Measurements from ENCODE around the gene GGT6.

The GGT6 gene

GRCh38 chr17:4536742-4537411, 23.5 kb downstream of the GGT6 start:
- no peak for ATAC-seq (replicated peaks; ENCODE audit: extremely low read depth, poor library complexity, severe bottlenecking)
- DNase-seq (ENCODE audit: low spot score in 2 of 2), result no peak
- no peak overlapping the region for H3K27ac Mint-ChIP-seq (ENCODE audit: low read depth)
- no peaks in the 10 kb centered on the region for H3K27me3 Mint-ChIP-seq
- H3K4me3 Mint-ChIP-seq, result no peak overlapping the region
- H3K4me1 Mint-ChIP-seq, result peaks cover 6% of the 10 kb centered on the region
- no peaks in the 10 kb centered on the region for H3K9me3 Mint-ChIP-seq
- H3K36me3 Mint-ChIP-seq (ENCODE audit: insufficient read depth), result peaks cover 5% of the 10 kb centered on the region

- Mint-ChIP-seq H3K4me1 (peaks cover 6% of the 10 kb centered on the region), H3K9me3 (no peaks in the 10 kb centered on the region), H3K27me3 (no peaks in the 10 kb centered on the region), H3K36me3 (ENCODE audit: insufficient read depth) (peaks cover 5% of the 10 kb centered on the region), H3K4me3 (no peak overlapping the region), H3K27ac (ENCODE audit: low read depth) (no peak overlapping the region)
- DNase-seq (ENCODE audit: low spot score in 2 of 2) (no peak), ATAC-seq (replicated peaks; ENCODE audit: extremely low read depth, poor library complexity, severe bottlenecking) (no peak)
Measured at GRCh38 chr17:4536259-4536741, 24.1 kb downstream of the GGT6 start.

GRCh38 chr17:4535667-4536258, 24.6 kb downstream of the GGT6 start:
- DNase-seq (ENCODE audit: low spot score in 2 of 2) (no peak), ATAC-seq (replicated peaks; ENCODE audit: extremely low read depth, poor library complexity, severe bottlenecking) (no peak)
- no peaks in the 10 kb centered on the region for H3K27me3 Mint-ChIP-seq
- H3K9me3 Mint-ChIP-seq, result no peaks in the 10 kb centered on the region
- peaks cover 5% of the 10 kb centered on the region for H3K36me3 Mint-ChIP-seq (ENCODE audit: insufficient read depth)
- H3K27ac Mint-ChIP-seq (ENCODE audit: low read depth), result no peak overlapping the region
- no peak overlapping the region for H3K4me3 Mint-ChIP-seq
- peaks cover 6% of the 10 kb centered on the region for H3K4me1 Mint-ChIP-seq

GRCh38 chr17:4534928-4535666, 25.3 kb downstream of the GGT6 start:
- no peak for DNase-seq (ENCODE audit: low spot score in 2 of 2)
- no peak for ATAC-seq (replicated peaks; ENCODE audit: extremely low read depth, poor library complexity, severe bottlenecking)
- Mint-ChIP-seq H3K27me3 (no peaks in the 10 kb centered on the region), H3K36me3 (ENCODE audit: insufficient read depth) (peaks cover 5% of the 10 kb centered on the region), H3K4me3 (no peak overlapping the region), H3K9me3 (no peaks in the 10 kb centered on the region), H3K4me1 (peaks cover 6% of the 10 kb centered on the region), H3K27ac (ENCODE audit: low read depth) (no peak overlapping the region)

- no peaks in the 10 kb centered on the region for H3K27me3 Mint-ChIP-seq
- H3K4me1 Mint-ChIP-seq, result peaks cover 8% of the 10 kb centered on the region
- H3K4me3 Mint-ChIP-seq, result no peak overlapping the region
- H3K36me3 Mint-ChIP-seq (ENCODE audit: insufficient read depth), result peaks cover 5% of the 10 kb centered on the region
- no peaks in the 10 kb centered on the region for H3K9me3 Mint-ChIP-seq
- DNase-seq (ENCODE audit: low spot score in 2 of 2), result no peak
- ATAC-seq (replicated peaks; ENCODE audit: extremely low read depth, poor library complexity, severe bottlenecking), result no peak
- no peak overlapping the region for H3K27ac Mint-ChIP-seq (ENCODE audit: low read depth)
Measured at GRCh38 chr17:4534515-4534914, 25.9 kb downstream of the GGT6 start.

GRCh38 chr17:4533523-4534504, 26.6 kb downstream of the GGT6 start:
- no peaks in the 10 kb centered on the region for H3K9me3 Mint-ChIP-seq
- no peak for DNase-seq (ENCODE audit: low spot score in 2 of 2)
- ATAC-seq (replicated peaks; ENCODE audit: extremely low read depth, poor library complexity, severe bottlenecking), result no peak
- H3K36me3 Mint-ChIP-seq (ENCODE audit: insufficient read depth), result peaks cover 3% of the 10 kb centered on the region
- no peak overlapping the region for H3K27ac Mint-ChIP-seq (ENCODE audit: low read depth)
- no peak overlapping the region for H3K4me3 Mint-ChIP-seq
- H3K27me3 Mint-ChIP-seq, result no peaks in the 10 kb centered on the region
- peaks cover 11% of the 10 kb centered on the region for H3K4me1 Mint-ChIP-seq

- H3K4me1 Mint-ChIP-seq, result peaks cover 11% of the 10 kb centered on the region
- ATAC-seq (replicated peaks; ENCODE audit: extremely low read depth, poor library complexity, severe bottlenecking) (no peak), DNase-seq (ENCODE audit: low spot score in 2 of 2) (no peak)
- no peaks in the 10 kb centered on the region for H3K27me3 Mint-ChIP-seq
- no peaks in the 10 kb centered on the region for H3K9me3 Mint-ChIP-seq
- H3K4me3 Mint-ChIP-seq, result no peak overlapping the region
- H3K27ac Mint-ChIP-seq (ENCODE audit: low read depth), result no peak overlapping the region
- H3K36me3 Mint-ChIP-seq (ENCODE audit: insufficient read depth), result peaks cover 3% of the 10 kb centered on the region
Measured at GRCh38 chr17:4532860-4533522, 27.4 kb downstream of the GGT6 start.

- Mint-ChIP-seq H3K9me3 (no peaks in the 10 kb centered on the region), H3K36me3 (ENCODE audit: insufficient read depth) (peaks cover 3% of the 10 kb centered on the region), H3K27ac (ENCODE audit: low read depth) (no peak overlapping the region), H3K4me3 (no peak overlapping the region), H3K27me3 (no peaks in the 10 kb centered on the region), H3K4me1 (peaks cover 11% of the 10 kb centered on the region)
- no peak for ATAC-seq (replicated peaks; ENCODE audit: extremely low read depth, poor library complexity, severe bottlenecking)
- no peak for DNase-seq (ENCODE audit: low spot score in 2 of 2)
Measured at GRCh38 chr17:4531988-4532736, 28.2 kb downstream of the GGT6 start.

- Mint-ChIP-seq H3K9me3 (no peaks in the 10 kb centered on the region), H3K4me3 (no peak overlapping the region), H3K36me3 (ENCODE audit: insufficient read depth) (peaks cover 3% of the 10 kb centered on the region), H3K27ac (ENCODE audit: low read depth) (no peak overlapping the region), H3K4me1 (peaks cover 11% of the 10 kb centered on the region), H3K27me3 (no peaks in the 10 kb centered on the region)
- no peak for DNase-seq (ENCODE audit: low spot score in 2 of 2)
- ATAC-seq (replicated peaks; ENCODE audit: extremely low read depth, poor library complexity, severe bottlenecking), result no peak
Measured at GRCh38 chr17:4530799-4531730, 29.3 kb downstream of the GGT6 start.

GRCh38 chr17:4529533-4530152, 30.7 kb downstream of the GGT6 start:
- DNase-seq (ENCODE audit: low spot score in 2 of 2) (no peak), ATAC-seq (replicated peaks; ENCODE audit: extremely low read depth, poor library complexity, severe bottlenecking) (no peak)
- Mint-ChIP-seq H3K4me3 (no peak overlapping the region), H3K4me1 (peaks cover 11% of the 10 kb centered on the region), H3K27me3 (no peaks in the 10 kb centered on the region), H3K36me3 (ENCODE audit: insufficient read depth) (peaks cover 3% of the 10 kb centered on the region), H3K27ac (ENCODE audit: low read depth) (no peak overlapping the region), H3K9me3 (no peaks in the 10 kb centered on the region)
